ENCODE data around the gene SH3GLB2. TPM values are rescaled to one million over a fixed set of nuclear protein-coding genes. Genes with fewer than 3 reads are reported as not detected.

Gene SH3GLB2
- total and polyA plus RNA-seq, 2 donors from 2014 or later = 118 to 128 TPM

GRCh38 chr9:129063061-129063460, 34.9 kb upstream of the SH3GLB2 start:
- intact Hi-C loops (cut with DNase I) = no loop called here
- no peak for TF ChIP-seq CTCF (IDR thresholded peaks at IDR 0.05; ENCODE audit: borderline replicate concordance, extremely low read depth, insufficient read depth)
- Histone ChIP-seq H3K36me3 (ENCODE audit: control insufficient read depth in 2 of 3, insufficient read depth in 3 of 3, low read length in 3 of 3) (peaks cover 0 to 29% (median 12%) of the 10 kb centered on the region in 3 donors), H3K4me1 (ENCODE audit: control insufficient read depth in 2 of 3, insufficient read depth in 2 of 3, low read depth in 1 of 3, low read length in 3 of 3) (no peaks in the 10 kb centered on the region), H3K9ac (ENCODE audit: low read length in 3 of 3) (no peak overlapping the region), H3K27ac (ENCODE audit: low read depth in 2 of 2, low read length in 2 of 2) (no peak overlapping the region), H3K4me3 (ENCODE audit: low read length in 3 of 3) (no peak overlapping the region), H3K9me3 (ENCODE audit: control insufficient read depth in 2 of 3, insufficient read depth in 1 of 3, low read length in 3 of 3) (no peaks in the 10 kb centered on the region), H3K27me3 (ENCODE audit: control insufficient read depth, insufficient read depth, low read length) (no peaks in the 10 kb centered on the region)
- DNase-seq (no peak), FAIRE-seq (no peak)

- no peak overlapping the region for H3K4me3 ChIP-seq (ENCODE audit: low read length in 3 of 3)
- no peak for DNase-seq
- FAIRE-seq = no peak
- TF ChIP-seq CTCF (IDR thresholded peaks at IDR 0.05; ENCODE audit: borderline replicate concordance, extremely low read depth, insufficient read depth) = no peak
- intact Hi-C loops (cut with DNase I) = no loop called here
- peaks cover 0 to 19% (median 12%) of the 10 kb centered on the region in 3 donors for H3K36me3 ChIP-seq (ENCODE audit: control insufficient read depth in 2 of 3, insufficient read depth in 3 of 3, low read length in 3 of 3)
- H3K4me1 ChIP-seq (ENCODE audit: control insufficient read depth in 2 of 3, insufficient read depth in 2 of 3, low read depth in 1 of 3, low read length in 3 of 3) = no peaks in the 10 kb centered on the region
- no peak overlapping the region for H3K27ac ChIP-seq (ENCODE audit: low read depth in 2 of 2, low read length in 2 of 2)
- no peak overlapping the region for H3K9ac ChIP-seq (ENCODE audit: low read length in 3 of 3)
- no peaks in the 10 kb centered on the region for H3K9me3 ChIP-seq (ENCODE audit: control insufficient read depth in 2 of 3, insufficient read depth in 1 of 3, low read length in 3 of 3)
- H3K27me3 ChIP-seq (ENCODE audit: control insufficient read depth, insufficient read depth, low read length) = no peaks in the 10 kb centered on the region
Measured at GRCh38 chr9:129060991-129061390, 32.9 kb upstream of the SH3GLB2 start.

GRCh38 chr9:129059796-129060785, 32.0 kb upstream of the SH3GLB2 start:
- no peak for DNase-seq
- Histone ChIP-seq H3K4me1 (ENCODE audit: control insufficient read depth in 2 of 3, insufficient read depth in 2 of 3, low read depth in 1 of 3, low read length in 3 of 3) (no peaks in the 10 kb centered on the region), H3K9me3 (ENCODE audit: control insufficient read depth in 2 of 3, insufficient read depth in 1 of 3, low read length in 3 of 3) (no peaks in the 10 kb centered on the region), H3K9ac (ENCODE audit: low read length in 3 of 3) (no peak overlapping the region), H3K27me3 (ENCODE audit: control insufficient read depth, insufficient read depth, low read length) (no peaks in the 10 kb centered on the region), H3K27ac (ENCODE audit: low read depth in 2 of 2, low read length in 2 of 2) (no peak overlapping the region), H3K36me3 (ENCODE audit: control insufficient read depth in 2 of 3, insufficient read depth in 3 of 3, low read length in 3 of 3) (peaks cover 0 to 19% (median 12%) of the 10 kb centered on the region in 3 donors), H3K4me3 (ENCODE audit: low read length in 3 of 3) (no peak overlapping the region)
- intact Hi-C loops (cut with DNase I) = no loop called here
- no peak for TF ChIP-seq CTCF (IDR thresholded peaks at IDR 0.05; ENCODE audit: borderline replicate concordance, extremely low read depth, insufficient read depth)
- no peak for FAIRE-seq

All from kidney (tissue), 14 donors.